Trophoblast cell (in vitro differentiated cells and primary cell): ENCODE data around the gene PWWP2B.

Experiments used
- DNase-seq, 2 donors: peaks; one replicate each; pipeline ENCODE4 v3.0.0-alpha.2; 2016
- H2AFZ ChIP-seq: 2 replicates; pipeline ENCODE4 v1.6.1; 2013; ENCODE audit warnings: low read length, moderate library complexity, mild to moderate bottlenecking; ENCODE audit not compliant: insufficient read depth, poor library complexity
- H2AK5ac ChIP-seq: 2 replicates; pipeline ENCODE4 v1.6.1; 2013; ENCODE audit warnings: mild to moderate bottlenecking, low read length
- H2BK120ac ChIP-seq: 2 replicates; pipeline ENCODE4 v1.6.1; 2013; ENCODE audit warnings: low read length, mild to moderate bottlenecking, moderate library complexity; ENCODE audit not compliant: insufficient read depth, poor library complexity
- H2BK12ac ChIP-seq: 2 replicates; pipeline ENCODE4 v1.6.1; 2013; ENCODE audit warnings: mild to moderate bottlenecking, low read length, moderate library complexity
- H2BK5ac ChIP-seq: 2 replicates; pipeline ENCODE4 v1.6.1; 2013; ENCODE audit warnings: low read length, low read depth, moderate library complexity, mild to moderate bottlenecking; ENCODE audit not compliant: poor library complexity
- H3K14ac ChIP-seq: 2 replicates; pipeline ENCODE4 v1.6.1; 2013; ENCODE audit warnings: mild to moderate bottlenecking, low read length
- H3K18ac ChIP-seq: 2 replicates; pipeline ENCODE4 v1.6.1; 2013; ENCODE audit warnings: mild to moderate bottlenecking, low read length
- H3K23ac ChIP-seq: 2 replicates; pipeline ENCODE4 v1.6.1; 2013; ENCODE audit warnings: low read length
- H3K27ac ChIP-seq: 2 replicates; pipeline ENCODE4 v1.5.1; 2013; ENCODE audit warnings: low read depth, mild to moderate bottlenecking, inconsistent platforms, low read length, moderate library complexity
- H3K27me3 ChIP-seq: 2 replicates; pipeline ENCODE4 v1.6.1; 2013; ENCODE audit warnings: inconsistent platforms, mild to moderate bottlenecking, low read length, moderate library complexity; ENCODE audit not compliant: insufficient read depth
- H3K36me3 ChIP-seq, 2 experiments: 1 replicate in 1 of 2; 2 replicates in 1 of 2; pipeline ENCODE4 v1.6.1; 2013; ENCODE audit warnings: low read length in 2 of 2, mild to moderate bottlenecking in 2 of 2, moderate library complexity in 1 of 2; ENCODE audit not compliant: insufficient read depth in 2 of 2, control insufficient read depth in 1 of 2
- H3K4ac ChIP-seq: 2 replicates; pipeline ENCODE4 v1.6.1; 2013; ENCODE audit warnings: low read depth, mild to moderate bottlenecking, low read length, moderate library complexity
- H3K4me1 ChIP-seq, 2 experiments: 1 replicate in 1 of 2; 2 replicates in 1 of 2; pipeline ENCODE4 v1.6.1; 2013; ENCODE audit warnings: low read length in 2 of 2, mild to moderate bottlenecking in 2 of 2, moderate library complexity in 1 of 2; ENCODE audit not compliant: insufficient read depth in 2 of 2, control insufficient read depth in 1 of 2
- H3K4me2 ChIP-seq: 2 replicates; pipeline ENCODE4 v1.6.1; 2013; ENCODE audit warnings: inconsistent platforms, mild to moderate bottlenecking, low read length, moderate library complexity
- H3K4me3 ChIP-seq: 2 replicates; pipeline ENCODE4 v1.5.1; 2013; ENCODE audit warnings: mild to moderate bottlenecking, low read depth, low read length, inconsistent platforms
- H3K79me1 ChIP-seq: one replicate; pipeline ENCODE4 v1.6.1; 2013; ENCODE audit warnings: low read length
- H3K79me2 ChIP-seq: 2 replicates; pipeline ENCODE4 v1.6.1; 2013; ENCODE audit warnings: low read length, mild to moderate bottlenecking; ENCODE audit not compliant: control insufficient read depth, insufficient read depth, poor library complexity
- H3K9ac ChIP-seq: 2 replicates; pipeline ENCODE4 v1.6.1; 2013; ENCODE audit warnings: mild to moderate bottlenecking, low read length
- H3K9me3 ChIP-seq: 2 replicates; pipeline ENCODE4 v1.6.1; 2013; ENCODE audit warnings: low read depth, mild to moderate bottlenecking, control low read depth, inconsistent platforms, low read length; ENCODE audit not compliant: insufficient read depth
- H4K12ac ChIP-seq: 2 replicates; pipeline ENCODE4 v1.6.1; 2013; ENCODE audit warnings: low read depth, mild to moderate bottlenecking, low read length, moderate library complexity
- H4K8ac ChIP-seq: 2 replicates; pipeline ENCODE4 v1.6.1; 2013; ENCODE audit warnings: low read depth, mild to moderate bottlenecking, low read length, moderate library complexity
- H4K91ac ChIP-seq: one replicate; pipeline ENCODE4 v1.6.1; 2013; ENCODE audit warnings: low read depth, mild to moderate bottlenecking, low read length, moderate library complexity
- WGBS: extraction: QIAGEN DNeasy Blood & Tissue Kit; methylation state at CpG from one replicate; pipeline ENCODE4 v1.1.7; 2013; ENCODE audit warnings: missing lambda C conversion rate; ENCODE audit not compliant: insufficient read length, insufficient coverage; ENCODE audit errors: extremely low coverage; 5-methylcytosine and 5-hydroxymethylcytosine counted together

Gene PWWP2B

DNA sequence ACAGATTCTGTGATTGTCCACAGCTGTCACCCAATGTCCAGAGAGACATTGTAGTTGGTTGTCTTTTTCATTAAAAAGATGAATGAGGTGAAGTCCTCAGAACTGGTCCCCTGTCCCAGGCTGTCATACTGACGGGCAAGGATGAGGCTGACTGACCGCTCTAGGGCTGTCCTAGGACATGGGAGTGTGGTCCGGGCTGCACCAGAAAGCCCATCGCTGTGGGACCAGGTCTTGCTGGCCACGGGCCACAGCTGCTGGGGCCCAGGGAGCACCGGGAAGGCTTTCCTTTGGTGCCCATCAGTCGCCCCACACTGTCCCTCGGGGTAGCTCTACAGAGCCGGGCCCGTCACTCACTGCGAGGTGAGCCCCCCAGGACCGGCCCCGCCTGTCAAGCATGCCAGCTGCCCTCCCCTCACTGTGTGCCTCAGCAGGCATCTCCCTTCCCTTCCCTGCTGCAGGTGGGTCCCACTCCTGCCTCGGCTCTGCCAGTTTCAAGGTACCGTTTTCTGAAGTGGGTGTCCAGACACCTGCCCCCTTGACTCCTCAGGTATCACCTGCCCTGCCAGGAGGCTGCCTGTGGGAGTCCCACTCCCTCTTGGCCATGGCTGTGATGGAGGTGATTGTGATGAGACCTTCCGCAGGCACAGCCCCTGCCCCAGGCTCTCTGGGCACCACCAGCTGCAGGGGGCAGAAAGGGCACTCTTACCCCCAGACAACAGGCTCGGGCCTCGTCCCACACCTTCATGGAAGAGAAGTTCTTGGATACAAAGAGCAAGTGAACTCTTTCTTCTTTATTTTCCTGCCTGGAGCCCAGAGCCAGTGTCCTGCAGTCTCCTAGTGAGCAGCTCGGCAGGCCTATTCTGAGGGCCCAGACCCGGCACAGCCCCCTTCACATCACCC, 43.3 kb upstream of the PWWP2B start:
- no peak overlapping the region for H3K4ac ChIP-seq
- no peaks in the 10 kb centered on the region for H3K9me3 ChIP-seq
- no peak overlapping the region for H4K91ac ChIP-seq
- no peak overlapping the region for H2BK12ac ChIP-seq
- no peak overlapping the region for H3K23ac ChIP-seq
- no peaks in the 10 kb centered on the region for H3K36me3 ChIP-seq
- no peak for DNase-seq
- no peak overlapping the region for H3K18ac ChIP-seq
- H3K4me2 ChIP-seq, result no peak overlapping the region
- H4K8ac ChIP-seq, result no peak overlapping the region
- H3K9ac ChIP-seq, result no peak overlapping the region
- H3K4me3 ChIP-seq, result no peak overlapping the region
- H4K12ac ChIP-seq, result no peak overlapping the region
- no peaks in the 10 kb centered on the region for H3K79me1 ChIP-seq
- H2BK120ac ChIP-seq, result no peak overlapping the region
- no peaks in the 10 kb centered on the region for H3K4me1 ChIP-seq
- H3K27ac ChIP-seq, result no peak overlapping the region
- no peaks in the 10 kb centered on the region for H3K79me2 ChIP-seq
- H2BK5ac ChIP-seq, result no peak overlapping the region
- H2AFZ ChIP-seq, result no peak overlapping the region
- WGBS, result no CpG with 5 or more reads among the region's 20 CpGs
- no peak overlapping the region for H2AK5ac ChIP-seq
- no peaks in the 10 kb centered on the region for H3K27me3 ChIP-seq
- no peak overlapping the region for H3K14ac ChIP-seq

DNA sequence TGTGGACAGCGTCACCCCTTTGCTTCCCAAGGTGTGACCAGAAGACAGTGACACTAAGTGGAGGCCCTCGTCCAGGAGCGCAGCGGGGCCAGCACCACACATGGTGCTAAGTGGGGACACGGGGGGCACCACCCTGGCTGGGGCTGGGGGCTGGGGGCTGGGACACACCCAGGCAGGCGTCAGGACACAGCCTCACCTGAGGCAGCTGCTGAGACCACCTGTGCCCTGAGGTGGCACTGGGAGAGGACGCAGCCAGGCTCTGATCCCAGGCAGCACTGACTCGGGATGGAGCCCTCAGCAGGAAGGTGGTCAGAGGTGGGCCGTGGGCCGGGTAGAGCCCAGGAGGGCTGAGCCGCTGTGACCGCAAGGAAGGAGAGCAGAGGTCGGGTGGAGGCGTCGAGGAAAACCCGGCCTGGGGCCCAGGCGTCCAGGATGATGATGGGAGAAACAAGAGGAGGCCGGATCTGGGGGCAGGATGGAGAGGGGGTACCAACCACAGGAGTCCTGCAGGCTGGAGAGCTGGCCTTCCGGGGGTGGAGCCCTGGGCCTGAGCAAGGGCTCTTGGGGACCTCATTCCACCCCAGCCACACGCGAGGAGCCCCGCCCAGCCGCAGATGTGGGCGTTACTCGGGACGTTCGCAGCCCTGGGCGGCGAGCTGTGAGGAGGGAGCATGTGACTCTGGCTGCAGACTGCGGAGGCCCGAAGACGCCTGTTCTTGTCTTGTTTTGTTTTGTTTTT, 42.5 kb upstream of the PWWP2B start:
- Histone ChIP-seq H2BK120ac (no peak overlapping the region), H3K9ac (no peak overlapping the region), H2BK12ac (no peak overlapping the region), H4K8ac (no peak overlapping the region), H3K27me3 (no peaks in the 10 kb centered on the region), H3K79me1 (no peaks in the 10 kb centered on the region), H3K4me2 (no peak overlapping the region), H3K9me3 (no peaks in the 10 kb centered on the region), H2BK5ac (no peak overlapping the region), H3K4ac (no peak overlapping the region), H3K27ac (no peak overlapping the region), H4K12ac (no peak overlapping the region), H3K4me3 (no peak overlapping the region), H3K36me3 (no peaks in the 10 kb centered on the region), H3K18ac (no peak overlapping the region), H3K14ac (no peak overlapping the region), H2AFZ (no peak overlapping the region), H2AK5ac (no peak overlapping the region), H3K4me1 (no peaks in the 10 kb centered on the region), H3K79me2 (no peaks in the 10 kb centered on the region), H3K23ac (no peak overlapping the region), H4K91ac (no peak overlapping the region)
- no CpG with 5 or more reads among the region's 32 CpGs for WGBS
- no peak for DNase-seq

DNA sequence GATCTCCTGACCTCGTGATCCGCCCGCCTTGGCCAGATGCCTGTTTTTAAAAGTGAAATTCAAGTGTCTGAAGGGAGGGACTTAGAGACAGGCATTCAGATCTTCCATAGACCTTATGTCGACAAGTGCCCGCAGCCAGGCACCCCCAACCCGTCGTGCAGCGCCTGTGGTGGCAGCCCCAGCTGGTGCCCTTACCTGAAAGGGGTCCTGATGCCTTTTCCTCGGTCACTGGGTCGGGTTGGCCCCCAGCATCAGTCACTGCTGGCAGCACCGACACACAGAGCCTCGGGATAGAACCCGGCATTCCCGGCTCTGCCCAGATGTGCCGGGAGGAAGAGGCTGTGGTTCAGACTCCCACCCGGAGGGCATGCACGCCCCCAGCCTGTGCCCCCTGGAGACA, 41.7 kb upstream of the PWWP2B start:
- H3K4me1 ChIP-seq, result no peaks in the 10 kb centered on the region
- H3K36me3 ChIP-seq, result no peaks in the 10 kb centered on the region
- H4K12ac ChIP-seq, result no peak overlapping the region
- H3K79me2 ChIP-seq, result no peaks in the 10 kb centered on the region
- H3K4me2 ChIP-seq, result no peak overlapping the region
- no peak overlapping the region for H3K27ac ChIP-seq
- H2BK120ac ChIP-seq, result no peak overlapping the region
- H3K23ac ChIP-seq, result no peak overlapping the region
- no peak overlapping the region for H2AFZ ChIP-seq
- no peak overlapping the region for H4K8ac ChIP-seq
- no peaks in the 10 kb centered on the region for H3K27me3 ChIP-seq
- no peak overlapping the region for H2BK12ac ChIP-seq
- H3K4me3 ChIP-seq, result no peak overlapping the region
- H3K9ac ChIP-seq, result no peak overlapping the region
- no peak overlapping the region for H3K18ac ChIP-seq
- no CpG with 5 or more reads among the region's 17 CpGs for WGBS
- no peaks in the 10 kb centered on the region for H3K79me1 ChIP-seq
- H3K14ac ChIP-seq, result no peak overlapping the region
- no peaks in the 10 kb centered on the region for H3K9me3 ChIP-seq
- H2BK5ac ChIP-seq, result no peak overlapping the region
- DNase-seq, result no peak
- no peak overlapping the region for H2AK5ac ChIP-seq
- H3K4ac ChIP-seq, result no peak overlapping the region
- H4K91ac ChIP-seq, result no peak overlapping the region

- no peak overlapping the region for H3K18ac ChIP-seq
- no peak overlapping the region for H3K9ac ChIP-seq
- H3K79me1 ChIP-seq, result no peaks in the 10 kb centered on the region
- no peak overlapping the region for H2BK5ac ChIP-seq
- no peaks in the 10 kb centered on the region for H3K27me3 ChIP-seq
- H3K36me3 ChIP-seq, result no peaks in the 10 kb centered on the region
- H2AK5ac ChIP-seq, result no peak overlapping the region
- H3K4ac ChIP-seq, result no peak overlapping the region
- no peak overlapping the region for H4K8ac ChIP-seq
- WGBS, result no CpG with 5 or more reads among the region's 13 CpGs
- no peak overlapping the region for H2BK120ac ChIP-seq
- no peak for DNase-seq
- H4K91ac ChIP-seq, result no peak overlapping the region
- no peak overlapping the region for H3K4me3 ChIP-seq
- H3K27ac ChIP-seq, result no peak overlapping the region
- no peaks in the 10 kb centered on the region for H3K9me3 ChIP-seq
- no peaks in the 10 kb centered on the region for H3K79me2 ChIP-seq
- H2AFZ ChIP-seq, result no peak overlapping the region
- H3K14ac ChIP-seq, result no peak overlapping the region
- no peak overlapping the region for H3K4me2 ChIP-seq
- H2BK12ac ChIP-seq, result no peak overlapping the region
- H4K12ac ChIP-seq, result no peak overlapping the region
- H3K4me1 ChIP-seq, result no peaks in the 10 kb centered on the region
- H3K23ac ChIP-seq, result no peak overlapping the region
Measured at GRCh38 chr10:132355754-132356153, 41.2 kb upstream of the PWWP2B start.
